GM19025 (cell line): ENCODE measurements around the gene ZNF775.
A peak's percentile ranks its signal among the peaks of the same experiment; 100 is the strongest.

Experiments used
- ATAC-seq: cut with Tn5 transposase; IDR thresholded peaks from one replicate; pipeline ENCODE4 v1.9.1; 2021; ENCODE audit warnings: mild to moderate bottlenecking, low read depth, moderate library complexity; ENCODE audit not compliant: unreplicated experiment

ZNF775 gene

GRCh38 chr7:150410131-150410530 lies 31.0 kb downstream of the ZNF775 start:
- ATAC-seq = no peak

GRCh38 chr7:150410680-150411346 lies 31.7 kb downstream of the ZNF775 start:
- ATAC-seq = no peak

GRCh38 chr7:150411606-150412005 lies 32.5 kb downstream of the ZNF775 start:
- ATAC-seq = no peak

DNA sequence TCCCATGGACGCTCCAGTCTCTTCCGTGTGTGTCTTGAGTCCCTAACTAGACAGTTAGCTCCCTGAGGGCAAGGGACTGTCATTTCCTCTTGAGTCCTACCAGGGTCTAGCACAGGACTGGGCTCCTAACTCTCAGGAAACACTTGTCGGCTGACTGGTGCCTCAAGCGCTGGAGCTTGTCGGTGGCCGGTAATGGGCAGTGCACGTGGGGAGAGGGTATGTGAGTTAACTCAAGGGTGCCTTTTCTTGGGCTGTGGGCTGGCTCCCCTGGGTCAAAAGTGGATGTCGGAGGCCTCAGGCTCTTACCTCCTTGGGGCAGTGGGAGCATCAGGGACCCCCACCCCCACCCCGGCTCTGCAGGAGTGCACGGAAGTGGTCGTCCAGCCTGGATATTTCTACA lies 32.9 kb downstream of the ZNF775 start:
- ATAC-seq = no peak

DNA sequence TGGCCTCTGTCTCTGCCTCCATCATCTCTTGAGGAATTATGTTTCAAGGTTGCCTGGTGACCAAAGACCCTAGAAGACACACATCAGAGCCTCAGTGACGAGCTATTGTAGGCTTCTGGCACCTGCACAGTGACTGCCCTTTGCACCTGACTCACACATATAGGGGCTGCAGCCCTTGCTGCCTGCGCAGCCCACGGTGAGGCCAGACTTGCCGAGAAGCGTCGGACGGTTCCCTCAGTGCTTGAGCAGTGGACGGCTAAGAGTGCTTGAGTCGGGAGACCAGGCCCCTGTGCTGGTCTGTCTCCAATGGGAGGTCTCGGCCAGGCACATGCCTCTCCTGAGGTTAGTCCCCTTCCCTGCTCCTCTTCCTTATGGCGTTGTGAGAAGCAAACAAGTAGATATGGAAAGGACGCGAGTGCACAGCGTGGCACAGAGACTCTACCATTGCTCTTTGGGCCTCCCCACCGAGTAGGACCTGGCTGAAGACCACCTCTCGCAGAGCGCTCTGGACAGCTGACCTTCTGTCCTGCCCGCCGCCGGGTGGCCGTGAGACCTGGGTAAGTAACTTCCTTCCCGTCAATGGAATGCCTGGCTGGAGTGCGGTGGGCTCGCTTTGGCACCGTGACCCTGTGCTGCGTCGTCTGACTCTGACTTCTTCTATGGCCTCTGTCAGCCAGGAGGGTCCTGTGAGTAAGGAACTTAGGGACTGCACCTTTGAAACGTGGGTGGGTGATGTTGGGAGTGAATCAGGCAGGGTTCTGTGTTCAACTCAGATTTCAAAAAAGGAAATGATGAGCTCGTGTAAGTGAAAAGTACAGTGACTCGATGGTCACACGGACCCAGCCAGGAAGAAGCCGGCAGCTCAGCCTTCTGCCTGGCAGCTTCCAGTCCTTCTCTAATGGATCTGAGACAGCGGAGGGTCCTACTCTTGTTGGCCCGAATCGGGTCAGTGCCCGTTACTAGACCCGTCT lies 33.7 kb downstream of the ZNF775 start:
- no peak for ATAC-seq

GRCh38 chr7:150413640-150414081 lies 34.5 kb downstream of the ZNF775 start:
- no peak for ATAC-seq

DNA sequence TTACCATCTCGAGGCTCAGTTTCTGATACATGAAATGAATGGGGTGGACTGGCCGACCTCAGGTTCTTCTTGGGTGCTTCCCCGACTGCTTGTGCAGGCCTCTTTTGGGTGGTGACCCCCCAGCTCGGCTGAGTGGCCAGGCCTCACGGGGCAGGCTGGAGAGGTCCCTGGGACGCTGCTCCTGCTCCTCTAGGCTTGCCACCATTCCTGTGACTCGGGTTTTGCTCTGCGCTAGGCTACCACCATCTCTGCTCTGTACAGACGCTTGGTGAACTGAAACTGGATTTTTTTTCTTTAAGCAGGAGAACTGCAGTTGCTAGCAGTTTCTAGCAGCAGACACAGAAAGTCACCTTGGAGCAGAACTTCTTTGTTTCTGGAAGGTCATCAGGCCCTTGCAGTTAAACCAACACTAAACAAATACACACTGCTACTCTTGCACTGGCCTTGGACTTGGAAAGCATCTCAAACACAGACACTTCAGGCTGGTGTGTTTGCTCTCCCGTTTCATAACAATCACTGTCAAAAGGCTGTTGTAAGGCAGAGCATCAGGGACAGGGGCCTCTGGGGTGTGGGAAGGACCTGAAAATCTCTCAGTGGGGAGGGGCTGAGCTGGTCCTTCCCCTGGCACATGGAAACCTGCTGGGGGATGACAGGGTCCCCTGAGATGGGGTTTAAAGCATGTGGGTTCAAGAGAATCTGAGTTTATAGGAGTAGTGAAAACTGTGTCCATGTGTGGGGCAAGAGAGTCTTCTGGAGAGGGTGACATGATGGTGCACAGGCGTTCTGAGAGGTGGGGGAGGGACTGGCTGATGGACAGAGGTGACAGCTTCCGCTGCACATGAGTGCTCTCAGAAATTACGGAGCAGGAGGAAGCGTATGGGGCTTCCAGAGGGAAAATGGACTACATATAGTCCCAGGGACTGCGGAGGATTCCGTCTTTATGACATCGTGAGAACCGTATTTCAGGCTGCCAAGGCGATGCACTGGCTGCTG lies 36.3 kb downstream of the ZNF775 start:
- ATAC-seq = no peak

DNA sequence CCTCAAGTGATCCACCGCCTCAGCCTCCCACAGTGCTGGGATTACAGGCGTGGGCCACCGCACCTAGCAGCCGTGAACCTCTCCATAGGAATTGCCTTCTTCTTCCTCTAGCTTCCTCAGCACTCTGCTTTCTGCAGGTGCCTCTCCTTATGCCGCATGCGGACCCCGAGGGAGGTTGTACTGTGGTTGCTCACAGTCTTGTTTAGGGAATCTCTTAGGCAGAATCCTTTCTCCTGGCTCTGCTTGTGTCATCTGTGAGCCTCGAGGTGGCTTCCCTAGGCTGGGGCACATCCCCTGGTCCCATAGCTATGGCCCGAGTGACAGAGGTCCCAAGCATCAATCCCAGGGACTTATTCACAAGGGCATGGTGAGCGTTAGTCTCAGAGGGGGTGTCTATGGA lies 38.1 kb downstream of the ZNF775 start:
- ATAC-seq = no peak

DNA sequence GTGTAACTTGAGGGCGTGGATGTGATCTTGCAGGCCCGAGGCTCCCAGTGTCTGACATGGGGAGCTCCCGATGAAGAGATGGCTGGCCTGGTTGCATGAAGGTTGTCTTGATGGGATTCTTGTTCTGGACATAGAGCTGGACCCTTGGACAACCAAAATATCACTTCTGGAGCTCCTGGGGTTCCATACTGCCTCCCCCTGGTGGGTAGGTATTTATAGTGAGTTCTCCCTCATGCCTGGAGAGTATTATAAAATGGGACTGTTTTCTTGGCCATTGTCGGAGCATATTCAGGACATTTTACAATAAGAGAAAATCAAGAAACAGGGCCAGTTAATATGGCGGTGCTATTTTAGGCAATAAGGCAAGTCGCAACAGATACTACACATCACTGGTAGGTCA lies 38.7 kb downstream of the ZNF775 start:
- ATAC-seq = no peak

GRCh38 chr7:150420242-150420641 lies 41.1 kb downstream of the ZNF775 start:
- ATAC-seq = no peak

DNA sequence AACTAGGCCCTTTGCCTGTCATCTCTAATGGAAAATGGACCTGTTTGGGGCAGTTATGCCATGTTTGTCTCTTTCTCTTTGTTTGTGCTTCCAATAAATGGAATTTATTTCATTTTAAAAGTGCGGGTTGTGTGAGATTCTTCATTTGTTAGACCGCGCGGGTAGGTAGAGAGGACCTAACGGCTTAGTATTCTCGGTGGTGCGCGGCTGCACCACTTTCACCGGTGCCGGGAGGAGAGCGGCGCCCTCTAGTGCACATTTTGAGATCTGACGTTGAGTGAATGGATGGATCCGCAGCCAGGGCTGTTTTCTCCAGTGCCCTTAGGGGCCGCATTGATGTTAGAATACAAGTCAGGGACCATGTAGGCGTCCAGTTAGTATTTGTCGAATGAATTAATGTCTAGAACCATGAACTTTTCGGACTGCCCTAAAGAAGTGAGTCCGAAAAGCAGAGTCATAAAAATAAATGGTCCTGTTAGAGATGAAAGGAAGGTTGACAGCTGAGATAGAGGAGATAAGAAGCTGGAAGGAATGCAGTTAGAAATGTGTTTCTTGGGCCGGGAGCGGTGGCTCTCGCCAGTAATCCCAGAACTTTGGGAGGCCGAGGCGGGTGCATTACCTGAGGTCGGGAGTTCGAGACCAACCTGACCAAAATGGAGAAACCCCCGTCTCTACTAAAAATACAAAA lies 42.0 kb downstream of the ZNF775 start:
- ATAC-seq = peak; percentile 96

- no peak for ATAC-seq
These were observed 42.7 kb downstream of the ZNF775 start for GRCh38 chr7:150421831-150422230.

DNA sequence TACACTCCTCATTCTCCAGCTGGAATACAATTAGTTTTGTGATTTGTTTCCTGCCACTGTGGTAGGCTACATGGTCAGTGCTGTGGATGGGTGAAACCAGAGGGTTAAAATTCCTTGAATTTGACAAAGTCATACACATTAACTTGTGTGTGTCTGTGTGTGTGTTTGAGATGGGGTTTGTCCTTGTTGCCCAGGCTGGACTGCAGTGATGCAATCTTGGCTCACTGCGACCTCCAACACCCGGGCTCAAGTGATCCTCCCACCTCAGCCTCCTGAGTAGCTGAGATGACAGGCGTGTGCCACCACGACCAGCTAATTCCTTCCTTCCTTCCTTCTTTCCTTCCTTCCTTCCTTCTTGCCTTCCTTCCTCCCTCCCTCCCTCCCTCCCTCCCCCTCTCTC lies 46.5 kb downstream of the ZNF775 start:
- no peak for ATAC-seq

GRCh38 chr7:150428671-150429451 lies 49.7 kb downstream of the ZNF775 start:
- ATAC-seq = peak; percentile 45

DNA sequence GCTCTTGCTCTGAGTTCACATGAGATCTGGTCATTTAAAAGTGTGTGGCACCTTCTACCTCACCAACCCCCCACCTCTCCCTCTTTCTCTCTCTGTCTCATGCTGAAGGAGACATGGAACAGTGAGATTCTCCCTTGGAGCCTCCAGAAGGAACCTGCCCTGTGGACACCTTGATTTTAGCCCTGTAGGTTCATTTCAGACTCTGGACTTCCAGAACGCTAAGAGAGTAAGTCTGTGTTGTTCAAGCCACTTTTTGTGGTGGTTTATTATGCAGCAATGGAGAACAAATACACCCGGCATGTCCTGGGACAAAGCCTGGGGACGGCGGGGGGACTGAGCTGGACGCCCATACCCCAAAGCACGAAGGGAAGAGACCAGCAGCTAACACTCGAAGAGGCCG lies 50.6 kb downstream of the ZNF775 start:
- ATAC-seq = no peak

GRCh38 chr7:150430465-150431085 lies 51.4 kb downstream of the ZNF775 start:
- ATAC-seq = no peak

DNA sequence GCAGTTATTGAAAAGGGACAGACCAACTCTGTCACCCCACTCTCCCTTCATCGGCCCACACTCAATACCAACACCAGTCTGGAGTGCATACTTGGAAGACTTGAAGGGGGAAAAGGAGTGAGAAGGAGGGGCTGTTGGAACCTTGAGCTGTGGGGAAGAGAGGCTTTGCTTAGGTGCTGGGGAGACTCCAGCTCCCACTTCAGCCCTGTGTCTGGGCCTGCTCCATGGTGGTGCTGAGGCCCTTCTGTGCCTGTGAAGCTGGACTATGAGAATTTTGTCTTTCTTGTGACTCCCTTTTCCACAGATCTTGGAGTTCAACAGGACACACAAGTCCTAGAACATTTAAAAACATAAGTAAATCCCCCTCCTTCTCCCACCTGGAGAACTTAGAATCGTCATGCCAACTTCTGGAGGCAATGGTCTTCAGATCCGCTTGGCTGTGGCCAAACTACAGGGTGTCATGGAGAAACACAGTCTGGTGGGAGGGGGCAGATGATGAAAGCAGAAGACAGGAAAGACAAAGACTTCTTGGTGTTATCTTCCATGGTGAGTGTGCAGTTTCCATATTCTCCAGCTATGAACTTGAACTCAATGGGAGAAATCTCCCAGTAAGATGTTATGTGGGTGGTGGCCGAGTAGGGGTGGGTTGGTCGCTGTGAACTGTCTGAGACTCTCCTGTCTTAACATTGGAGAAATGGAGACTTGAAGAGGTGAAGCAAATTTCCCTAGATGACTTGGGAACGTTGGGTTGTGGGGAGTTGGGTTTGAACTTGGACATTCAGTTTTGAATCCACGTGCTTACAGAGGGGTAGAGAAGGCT lies 52.9 kb downstream of the ZNF775 start:
- no peak for ATAC-seq
